Medulla oblongata (tissue), 1 donor: ENCODE data around the gene LTBP3.

ENCODE experiments used
- DNase-seq: peaks from one replicate; pipeline ENCODE4 v3.0.0-alpha.2; 2015; ENCODE audit errors: extremely low spot score

LTBP3 gene

GRCh38 chr11:65496304-65497140, 61.6 kb downstream of the LTBP3 start:
- DNase-seq: peak; percentile 38

- peak; percentile 56 for DNase-seq
Measured at GRCh38 chr11:65493367-65494176, 64.6 kb downstream of the LTBP3 start.

- peak; percentile 92 for DNase-seq
Measured at GRCh38 chr11:65492637-65493366, 65.4 kb downstream of the LTBP3 start.

GRCh38 chr11:65492387-65492636, 65.8 kb downstream of the LTBP3 start:
- DNase-seq: no peak

GRCh38 chr11:65491614-65492386, 66.4 kb downstream of the LTBP3 start:
- peak; percentile 79 for DNase-seq

GRCh38 chr11:65491163-65491465, 67.0 kb downstream of the LTBP3 start:
- no peak for DNase-seq

- DNase-seq: peak; percentile 27
Measured at GRCh38 chr11:65489706-65490320, 68.3 kb downstream of the LTBP3 start.

GRCh38 chr11:65489035-65489705, 69.0 kb downstream of the LTBP3 start:
- DNase-seq: peak; percentile 55
